Neural cell (in vitro differentiated cells): ENCODE results near the gene ATXN10. TPM values are rescaled to one million over a fixed set of nuclear protein-coding genes. Genes with fewer than 3 reads are reported as not detected.

Experiments used
- H2AFZ ChIP-seq: fragments of 200-600, 300-800 bp; sonication (generic), shearing (Covaris generic); 2 replicates; pipeline ENCODE4 v1.6.0; 2014; ENCODE audit warnings: low read depth, mild to moderate bottlenecking, antibody characterized with exemption, low read length, moderate library complexity
- H3F3A ChIP-seq: fragments of 200-600 bp; shearing (Covaris generic); 2 replicates; pipeline ENCODE4 v1.6.1; 2016; ENCODE audit warnings: mild to moderate bottlenecking, moderate library complexity, mixed read lengths, antibody characterized with exemption, low read length; ENCODE audit not compliant: insufficient read depth, poor library complexity, severe bottlenecking
- H3K27ac ChIP-seq: fragments of 200-600, 300-800 bp; sonication (generic), shearing (Covaris generic); 2 replicates; pipeline ENCODE4 v1.5.1; 2014; ENCODE audit warnings: mild to moderate bottlenecking, low read length, moderate library complexity
- H3K27me3 ChIP-seq: fragments of 300-800, 200-600 bp; sonication (generic), shearing (Covaris generic); 2 replicates; pipeline ENCODE4 v1.6.0; 2014; ENCODE audit warnings: mild to moderate bottlenecking, low read depth, low read length, moderate library complexity; ENCODE audit not compliant: insufficient read depth
- H3K36me3 ChIP-seq: fragments of 300-800, 200-600 bp; sonication (generic), shearing (Covaris generic); 2 replicates; pipeline ENCODE4 v1.5.1; 2014; ENCODE audit warnings: mild to moderate bottlenecking, antibody characterized with exemption, low read length, moderate library complexity; ENCODE audit not compliant: insufficient read depth
- H3K4me2 ChIP-seq: fragments of 300-800, 200-600 bp; sonication (generic), shearing (Covaris generic); 2 replicates; pipeline ENCODE4 v1.6.0; 2014; ENCODE audit warnings: mild to moderate bottlenecking, low read length
- H3K4me3 ChIP-seq: fragments of 300-800, 200-600 bp; sonication (generic), shearing (Covaris generic); 2 replicates; pipeline ENCODE4 v1.5.1; 2014; ENCODE audit warnings: mild to moderate bottlenecking, low read length, moderate library complexity
- H3K79me2 ChIP-seq: fragments of 200-600 bp; shearing (Covaris generic); replicated peaks from 2 replicates; pipeline ENCODE4 v1.6.0; 2014; ENCODE audit warnings: mild to moderate bottlenecking, low read length, moderate library complexity; ENCODE audit not compliant: insufficient read depth
- H3K9ac ChIP-seq: fragments of 300-800, 200-600 bp; sonication (generic), shearing (Covaris generic); 2 replicates; pipeline ENCODE4 v1.6.1; 2016; ENCODE audit warnings: mild to moderate bottlenecking, low read length, mixed read lengths
- H3K9me2 ChIP-seq: fragments of 200-600 bp; shearing (Covaris generic); 2 replicates; pipeline ENCODE4 v1.6.1; 2016; ENCODE audit warnings: mild to moderate bottlenecking, low read length, mixed read lengths; ENCODE audit not compliant: insufficient read depth
- H3K9me3 ChIP-seq: fragments of 200-600, 300-800 bp; sonication (generic), shearing (Covaris generic); 2 replicates; pipeline ENCODE4 v1.6.1; 2016; ENCODE audit warnings: mild to moderate bottlenecking, mixed run types, low read length, moderate library complexity, mixed read lengths
- H4K20me1 ChIP-seq: fragments of 200-600 bp; shearing (Covaris generic); 2 replicates; pipeline ENCODE4 v1.6.1; 2016; ENCODE audit warnings: mild to moderate bottlenecking, mixed run types; ENCODE audit not compliant: insufficient read depth
- CTCF ChIP-seq: fragments of 450-650 bp; IDR thresholded peaks from 2 replicates; pipeline ENCODE4 v1.5.1; 2014; ENCODE audit warnings: antibody characterized with exemption, mild to moderate bottlenecking, moderate library complexity; ENCODE audit not compliant: poor library complexity, severe bottlenecking
- EP300 ChIP-seq: fragments of 450-650 bp; conservative IDR thresholded peaks from 2 replicates; pipeline ENCODE4 v1.6.1; 2014; ENCODE audit warnings: antibody characterized with exemption, mild to moderate bottlenecking, moderate library complexity; ENCODE audit not compliant: poor library complexity, severe bottlenecking
- EZH2 ChIP-seq: fragments of 200-600, 300-800 bp; shearing (Covaris generic), sonication (generic); IDR thresholded peaks from 2 replicates; pipeline ENCODE4 v1.6.1; 2014; ENCODE audit warnings: antibody characterized with exemption, low read length, borderline replicate concordance, mild to moderate bottlenecking; ENCODE audit not compliant: insufficient read depth, poor library complexity, severe bottlenecking
- MXI1 ChIP-seq: fragments of 450-650 bp; conservative IDR thresholded peaks from 2 replicates; pipeline ENCODE4 v1.6.1; 2014; ENCODE audit warnings: antibody characterized with exemption, mild to moderate bottlenecking; ENCODE audit not compliant: poor library complexity, severe bottlenecking
- POLR2AphosphoS5 ChIP-seq: IDR thresholded peaks from 2 replicates; pipeline ENCODE4 v1.6.1; 2012
- RAD21 ChIP-seq: fragments of 450-650 bp; conservative IDR thresholded peaks from 2 replicates; pipeline ENCODE4 v1.6.1; 2014; ENCODE audit warnings: antibody characterized with exemption, mild to moderate bottlenecking, moderate library complexity
- REST ChIP-seq: IDR thresholded peaks from 2 replicates; pipeline ENCODE4 v1.6.1; 2012; ENCODE audit warnings: borderline replicate concordance
- SMC3 ChIP-seq: fragments of 450-650 bp; conservative IDR thresholded peaks from 2 replicates; pipeline ENCODE4 v1.6.1; 2014; ENCODE audit warnings: antibody characterized with exemption, mild to moderate bottlenecking, moderate library complexity; ENCODE audit not compliant: poor library complexity
- TAF1 ChIP-seq: IDR thresholded peaks from 2 replicates; pipeline ENCODE4 v1.6.1; 2012; ENCODE audit warnings: low read depth
- polyA plus RNA-seq: library from polyadenylated mRNA; depleted of rRNA; stranded (reverse); fragments of >200 nt; gene quantifications from 2 replicates; pipeline ENCODE4 v1.2.3, GENCODE V29; 2014

The ATXN10 gene
- polyA plus RNA-seq, 1 donor from 2014 or later: 321 TPM

DNA sequence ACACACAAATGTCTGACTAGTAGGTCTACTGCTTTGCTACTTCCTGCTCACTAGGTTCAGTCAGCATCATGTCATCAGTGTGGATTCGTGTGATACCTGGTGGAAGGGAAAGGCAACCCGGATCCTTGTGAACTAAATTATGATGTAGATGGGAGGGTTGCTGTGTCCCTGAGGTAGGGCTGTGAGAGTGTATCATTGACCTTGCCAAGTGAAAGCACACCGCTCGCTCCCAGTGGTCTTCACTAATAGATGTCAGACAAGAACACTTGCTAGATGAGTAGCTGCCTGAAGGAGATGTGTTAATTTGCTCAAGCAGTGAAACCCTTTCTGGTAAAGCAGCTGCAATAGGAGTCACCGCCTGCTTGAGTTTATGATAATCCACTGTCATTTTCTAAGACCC is 185.9 kb downstream of the ATXN10 start:
- peaks cover 11% of the 10 kb centered on the region for H3K9me3 ChIP-seq
- H3K9ac ChIP-seq: no peak overlapping the region
- no peak overlapping the region for H3K4me2 ChIP-seq
- H3K79me2 ChIP-seq: no peaks in the 10 kb centered on the region
- no peak overlapping the region for H2AFZ ChIP-seq
- H3K27me3 ChIP-seq: no peaks in the 10 kb centered on the region
- H3K4me3 ChIP-seq: no peak overlapping the region
- H4K20me1 ChIP-seq: no peaks in the 10 kb centered on the region
- no peaks in the 10 kb centered on the region for H3F3A ChIP-seq
- TF ChIP-seq EZH2 (no peak), POLR2AphosphoS5 (no peak), SMC3 (no peak), EP300 (no peak), CTCF (no peak), TAF1 (no peak), MXI1 (no peak), REST (no peak), RAD21 (no peak)
- H3K36me3 ChIP-seq: peaks cover 14% of the 10 kb centered on the region
- no peak overlapping the region for H3K27ac ChIP-seq
- H3K9me2 ChIP-seq: no peaks in the 10 kb centered on the region

GRCh38 chr22:45859231-45860161 is 187.9 kb downstream of the ATXN10 start:
- TF ChIP-seq TAF1 (no peak), CTCF (no peak)
- Histone ChIP-seq H3K9me2 (no peaks in the 10 kb centered on the region), H3K4me2 (no peak overlapping the region), H2AFZ (no peak overlapping the region), H3K79me2 (no peaks in the 10 kb centered on the region), H3K4me3 (no peak overlapping the region), H3K9ac (no peak overlapping the region), H3K27ac (no peak overlapping the region), H3K27me3 (no peaks in the 10 kb centered on the region), H4K20me1 (no peaks in the 10 kb centered on the region), H3K9me3 (peaks cover 4% of the 10 kb centered on the region), H3F3A (no peaks in the 10 kb centered on the region), H3K36me3 (peaks cover 12% of the 10 kb centered on the region)
